ENCODE measurements around the gene PPP2R2B.

The PPP2R2B gene

DNA sequence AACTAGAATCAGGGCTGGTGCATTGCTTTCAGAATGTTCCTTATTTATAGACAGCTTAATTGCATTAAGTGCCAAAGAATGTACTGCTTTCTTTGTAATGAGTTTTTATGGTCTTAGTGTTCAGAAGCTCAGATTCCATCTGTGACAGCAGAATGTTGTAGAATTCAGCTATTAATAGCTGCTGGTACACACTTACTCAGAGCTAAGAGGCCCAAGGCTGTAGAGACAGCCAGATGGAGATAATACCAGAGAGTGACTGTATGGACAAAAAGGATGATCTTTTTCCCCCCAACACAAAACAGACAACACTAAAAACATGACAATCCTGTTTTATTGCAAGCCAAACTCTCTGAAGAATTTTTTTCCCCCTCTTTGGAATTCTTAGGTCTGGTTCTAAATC is 50.2 kb downstream of the PPP2R2B start:
- no peak for DNase-seq (ENCODE audit: low read depth in 2 of 2)

DNA sequence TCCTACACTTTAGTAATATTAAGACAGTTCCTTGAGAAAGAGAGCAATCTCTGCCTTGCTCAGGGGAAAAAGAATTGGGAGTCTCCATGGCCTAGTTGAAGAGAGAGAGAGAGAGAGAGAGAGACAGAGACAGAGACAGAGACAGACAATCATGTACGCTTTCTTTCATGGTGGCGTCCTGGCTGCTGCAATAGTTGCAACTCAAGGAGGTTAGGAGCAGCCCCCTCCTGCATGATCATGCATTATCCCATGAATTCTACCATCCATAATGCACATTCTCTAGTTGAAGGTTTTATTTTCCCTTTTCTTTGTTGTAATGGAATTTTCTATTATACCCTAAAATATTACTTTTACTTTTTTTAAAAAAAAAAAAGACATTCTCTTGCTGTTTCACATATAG is 50.7 kb downstream of the PPP2R2B start:
- no peak for DNase-seq (ENCODE audit: low read depth in 2 of 2)

DNA sequence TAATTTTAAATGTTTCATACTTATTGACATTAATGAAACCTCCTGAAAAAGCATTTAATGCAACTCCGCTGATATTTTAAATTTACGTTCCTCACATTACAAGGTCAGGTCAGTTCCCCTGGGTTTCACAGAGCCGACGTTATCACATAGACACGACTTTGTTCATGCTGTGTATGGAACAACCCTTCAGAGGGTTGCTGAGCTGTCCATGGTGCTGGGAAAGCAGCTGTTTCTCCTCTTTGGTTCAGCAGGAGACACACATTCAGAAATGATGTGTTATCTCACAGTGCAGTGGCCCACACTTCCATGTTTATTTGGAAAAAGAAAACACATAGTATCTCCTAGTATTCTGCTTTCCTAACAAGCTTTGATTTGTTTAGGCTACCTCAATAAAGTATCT is 53.5 kb downstream of the PPP2R2B start:
- no peak for DNase-seq (ENCODE audit: low read depth in 2 of 2)

DNA sequence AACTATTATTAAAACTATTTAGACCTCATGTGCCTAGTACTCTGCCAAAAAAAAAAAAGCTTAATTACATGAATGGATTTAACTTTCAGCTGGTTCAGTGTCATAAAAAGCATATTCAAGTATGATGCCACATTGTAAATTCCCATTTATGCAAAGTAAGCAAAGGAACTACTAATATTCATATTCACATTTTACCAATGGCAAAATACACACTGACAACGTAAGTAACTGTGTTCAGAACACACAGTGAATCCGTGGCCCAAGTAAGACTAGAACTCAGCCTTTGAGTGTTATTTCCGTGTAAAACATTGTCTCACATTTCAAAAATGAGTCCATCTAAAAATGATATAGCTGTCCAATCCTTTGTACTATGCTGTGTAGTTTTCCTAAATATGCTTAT is 56.8 kb downstream of the PPP2R2B start:
- no peak for DNase-seq (ENCODE audit: low read depth in 2 of 2)

DNA sequence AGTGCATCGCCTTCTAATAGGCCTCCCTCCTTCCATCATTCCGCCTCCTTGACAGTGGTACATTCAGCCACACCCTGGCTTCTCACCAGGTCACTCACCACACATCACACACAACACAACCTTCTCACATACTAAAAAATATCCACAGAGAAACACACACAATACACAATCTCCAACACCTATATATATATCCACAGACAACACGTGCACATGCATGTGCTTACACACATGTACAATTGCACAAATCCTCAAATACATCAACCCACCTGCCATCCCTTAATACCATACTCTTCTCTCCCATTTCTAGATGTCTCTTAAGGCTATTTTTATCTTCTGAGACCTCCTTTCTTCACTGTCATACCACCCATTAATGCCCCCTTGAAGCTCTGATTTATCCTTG is 57.6 kb downstream of the PPP2R2B start:
- DNase-seq (ENCODE audit: low read depth in 2 of 2), result no peak

DNA sequence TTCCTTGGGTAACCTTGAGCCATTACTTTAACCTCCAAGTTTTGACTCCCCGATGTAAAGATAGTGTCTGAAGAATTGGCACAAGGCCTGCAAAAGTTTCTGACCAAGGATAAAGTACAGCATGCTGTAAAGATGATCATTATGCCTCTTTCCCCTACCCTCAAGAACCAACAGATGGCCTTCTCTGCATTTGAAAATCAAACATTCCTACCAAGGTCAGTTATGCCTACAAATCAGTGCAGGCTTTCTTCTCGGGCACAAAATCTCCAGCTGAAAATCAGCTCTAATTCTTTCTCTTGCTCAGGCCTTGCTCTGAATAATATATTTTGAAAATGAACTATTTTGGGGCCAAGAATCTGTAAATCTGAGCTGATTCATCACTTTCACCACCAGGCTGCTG is 59.7 kb downstream of the PPP2R2B start:
- no peak for DNase-seq (ENCODE audit: low read depth in 2 of 2)

DNA sequence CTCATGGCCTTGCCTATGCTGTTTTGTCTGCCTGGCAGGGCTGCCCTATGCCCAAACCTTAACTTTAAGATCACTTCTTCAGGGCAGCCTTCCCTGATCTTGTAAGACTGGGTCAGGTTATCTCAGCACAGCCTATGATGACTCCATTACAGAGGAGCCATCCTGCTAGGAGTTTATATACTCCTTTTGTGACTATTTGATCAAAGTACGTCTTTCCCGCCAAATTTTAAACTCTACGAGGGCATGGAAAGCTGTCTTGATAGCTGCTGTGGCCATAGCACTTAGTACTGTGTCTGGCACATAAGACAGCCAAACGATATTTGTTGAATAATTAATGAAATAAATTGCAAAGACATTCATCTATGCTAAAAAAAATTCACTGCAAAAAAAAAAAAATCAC is 60.6 kb downstream of the PPP2R2B start:
- no peak for DNase-seq (ENCODE audit: low read depth in 2 of 2)

DNA sequence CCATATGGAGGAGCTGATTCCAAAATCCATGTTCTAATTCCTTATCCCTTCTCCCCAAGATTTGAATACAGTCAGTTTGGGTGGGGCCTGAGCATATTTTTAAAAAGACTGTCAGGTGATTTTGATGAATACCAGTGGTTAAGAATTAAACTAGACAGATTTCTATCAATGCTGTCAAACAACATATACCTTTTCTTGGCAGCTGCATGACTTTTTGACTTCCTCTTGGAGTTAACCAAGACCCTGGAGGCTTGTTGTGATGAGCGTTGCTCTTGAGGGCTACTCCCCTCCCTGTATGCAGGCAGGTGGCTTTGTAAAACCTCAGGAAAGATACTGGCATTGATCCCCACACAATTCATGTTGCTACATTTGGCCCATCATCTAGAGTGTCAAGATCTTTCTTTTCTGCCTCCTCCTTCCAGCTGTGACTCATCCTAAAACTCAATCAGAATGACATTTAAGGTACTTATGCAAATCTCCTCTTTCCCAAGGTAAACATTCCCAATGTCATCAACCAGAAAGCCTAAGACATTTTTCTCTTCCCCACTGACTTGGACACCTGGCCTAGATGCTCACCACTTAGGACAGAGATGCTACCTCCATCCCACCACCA is 61.7 kb downstream of the PPP2R2B start:
- no peak for DNase-seq (ENCODE audit: low read depth in 2 of 2)

DNA sequence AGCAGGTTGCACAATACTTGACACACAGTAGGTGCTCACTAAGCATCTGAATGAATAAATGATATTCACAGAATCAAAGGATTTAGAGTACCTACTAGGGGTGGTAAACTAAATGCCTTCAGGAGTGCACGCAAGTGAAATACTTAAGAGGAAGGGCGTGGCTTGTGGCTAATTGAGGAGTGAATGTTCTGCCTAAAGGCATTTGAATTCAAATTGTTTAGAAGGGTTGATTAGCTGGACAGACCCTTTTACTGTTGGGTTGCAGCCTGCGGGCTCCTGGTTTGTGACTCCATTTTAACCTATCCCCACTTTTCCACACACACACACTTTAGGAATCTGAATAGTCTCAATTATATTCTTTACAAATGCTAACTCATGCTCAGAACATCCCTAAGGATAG is 63.1 kb downstream of the PPP2R2B start:
- no peak for DNase-seq (ENCODE audit: low read depth in 2 of 2)

DNA sequence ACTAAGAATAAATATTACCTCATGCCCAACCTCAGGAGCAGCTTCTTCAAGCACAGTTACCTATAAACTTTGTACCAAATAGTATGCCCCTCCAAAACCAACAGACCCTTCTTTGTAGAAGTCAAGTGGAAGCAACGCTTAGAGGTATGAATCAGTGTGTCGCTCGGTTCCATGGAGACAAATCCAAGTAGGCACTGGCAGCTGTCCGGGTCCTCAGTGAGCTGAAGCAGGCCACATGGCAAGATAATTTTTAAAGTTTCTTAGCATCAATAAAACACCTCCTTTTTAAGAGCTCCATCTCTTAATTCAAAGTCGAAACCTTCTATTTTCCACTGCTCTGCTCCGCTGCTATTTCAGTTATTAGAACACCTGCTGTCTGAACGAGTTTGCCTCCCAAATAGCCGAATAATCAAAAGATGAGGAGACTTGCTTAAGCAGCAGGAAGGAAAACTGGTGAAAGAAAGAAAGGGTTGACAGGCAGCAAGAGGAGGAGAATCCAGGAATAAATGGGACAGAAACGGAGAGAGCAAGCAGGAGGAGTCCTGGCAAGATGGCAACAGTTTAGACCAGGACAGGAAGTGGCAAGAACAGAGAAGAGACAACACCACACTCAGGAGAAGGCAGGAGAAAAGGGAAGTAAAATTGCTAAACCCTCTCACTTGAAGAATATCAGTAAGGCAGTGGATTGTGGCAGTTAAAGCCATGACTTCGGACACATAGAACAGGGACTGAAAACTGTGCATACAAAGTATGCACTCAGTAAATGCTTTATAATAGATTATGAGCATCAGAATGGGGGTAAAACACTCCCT is 65.0 kb downstream of the PPP2R2B start:
- DNase-seq (ENCODE audit: low read depth in 2 of 2), result no peak

DNA sequence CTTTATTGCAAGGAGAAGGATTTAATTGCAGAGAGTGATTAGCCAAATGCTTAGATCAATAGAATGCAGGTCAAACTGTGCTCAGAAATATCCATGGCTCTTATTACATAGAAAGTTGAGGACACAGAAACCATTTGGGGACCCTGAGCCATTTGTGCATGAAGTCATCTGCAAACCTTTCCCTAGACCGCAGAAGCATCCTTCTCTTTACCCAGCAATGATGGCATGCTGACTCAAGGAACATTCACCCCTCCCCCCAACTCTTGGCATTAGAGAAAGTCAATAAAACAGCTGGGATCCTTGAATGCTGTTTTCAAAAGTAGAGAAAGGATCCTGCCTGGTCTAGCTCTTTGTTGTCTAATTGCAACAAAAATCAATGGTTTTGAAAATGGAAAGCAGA is 73.5 kb downstream of the PPP2R2B start:
- no peak for DNase-seq (ENCODE audit: low read depth in 2 of 2)

DNA sequence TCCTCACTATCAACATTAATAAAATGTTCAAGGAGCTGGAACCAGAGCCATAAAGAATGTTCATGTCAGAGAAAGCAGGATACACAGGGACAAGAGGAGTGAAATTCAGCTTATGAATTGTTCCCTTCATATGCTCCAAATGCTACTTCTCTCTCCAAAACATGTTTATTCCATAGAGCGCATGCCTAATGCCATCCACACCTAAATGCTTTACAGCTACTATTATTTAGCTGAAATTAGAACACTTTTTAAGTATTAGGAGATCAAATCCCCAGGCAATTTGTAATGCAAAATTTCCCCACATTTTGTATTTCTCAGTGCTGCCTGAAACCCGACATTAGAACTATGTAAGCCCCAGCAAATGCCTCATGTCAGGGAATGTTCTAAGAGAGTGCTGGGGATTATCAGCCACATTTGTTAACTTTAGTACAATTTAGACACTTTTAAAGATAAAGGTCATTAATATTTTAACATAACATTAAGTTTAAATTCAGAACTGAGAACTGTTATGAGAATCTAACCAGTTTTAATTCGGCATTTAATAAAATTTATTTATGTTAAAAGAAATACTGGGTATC is 75.5 kb downstream of the PPP2R2B start:
- no peak for DNase-seq (ENCODE audit: low read depth in 2 of 2)

DNA sequence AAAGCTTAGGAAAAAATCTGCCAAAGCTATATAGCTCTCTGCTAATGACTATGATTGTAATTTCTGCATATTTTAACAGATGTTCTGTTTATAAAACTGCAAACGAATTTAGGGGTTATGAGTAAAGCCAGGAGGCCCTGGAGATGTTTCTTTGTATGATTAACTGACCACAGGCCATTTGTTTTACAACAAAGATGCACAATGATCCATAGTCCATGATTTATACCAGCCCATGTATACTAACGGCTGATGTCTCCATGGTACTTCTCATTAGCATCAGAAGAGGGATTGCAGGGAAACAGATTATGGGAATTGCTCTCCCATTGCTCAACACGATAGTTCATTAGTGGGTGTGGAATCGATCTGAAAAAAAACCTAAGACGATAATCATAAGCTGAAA is 78.9 kb downstream of the PPP2R2B start:
- no peak for DNase-seq (ENCODE audit: low read depth in 2 of 2)

DNA sequence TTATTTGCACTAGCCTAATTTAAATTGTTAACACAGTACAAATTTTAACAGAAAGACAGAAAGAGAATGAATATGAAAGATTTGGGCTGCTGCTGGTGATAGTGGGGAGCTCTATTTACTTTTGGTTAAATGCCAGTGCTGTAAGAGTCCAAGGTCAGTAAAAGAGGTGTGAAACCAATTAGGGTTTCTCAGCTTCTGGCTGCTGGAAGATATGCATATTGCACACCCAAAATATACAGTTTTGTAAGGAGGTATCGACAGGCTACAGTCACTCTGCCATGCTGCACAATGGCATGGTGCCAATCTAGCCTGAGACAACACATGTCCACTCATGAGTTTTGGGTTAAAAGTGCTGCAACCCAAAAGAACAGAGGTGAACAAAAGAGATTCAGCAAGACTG is 79.3 kb downstream of the PPP2R2B start:
- DNase-seq (ENCODE audit: low read depth in 2 of 2), result no peak

DNA sequence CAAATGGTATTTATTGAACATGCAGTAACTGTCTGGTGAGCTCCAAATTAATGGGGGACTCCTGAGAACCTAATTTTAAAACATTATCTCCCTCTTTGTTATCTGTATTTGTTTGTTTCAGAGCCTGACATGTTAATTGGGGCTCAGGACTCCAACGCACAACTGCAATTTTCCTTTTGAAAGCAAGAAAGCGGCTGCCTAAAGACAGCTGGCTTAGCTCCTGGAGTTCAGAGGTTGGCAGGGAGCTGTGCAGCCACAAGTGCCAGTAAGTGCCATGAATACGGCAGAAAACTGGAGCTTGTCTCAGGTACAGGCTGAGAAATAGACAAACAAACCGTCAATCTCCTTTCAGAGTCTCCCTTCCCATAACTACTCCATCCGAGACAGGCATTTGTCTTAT is 80.9 kb downstream of the PPP2R2B start:
- no peak for DNase-seq (ENCODE audit: low read depth in 2 of 2)

DNA sequence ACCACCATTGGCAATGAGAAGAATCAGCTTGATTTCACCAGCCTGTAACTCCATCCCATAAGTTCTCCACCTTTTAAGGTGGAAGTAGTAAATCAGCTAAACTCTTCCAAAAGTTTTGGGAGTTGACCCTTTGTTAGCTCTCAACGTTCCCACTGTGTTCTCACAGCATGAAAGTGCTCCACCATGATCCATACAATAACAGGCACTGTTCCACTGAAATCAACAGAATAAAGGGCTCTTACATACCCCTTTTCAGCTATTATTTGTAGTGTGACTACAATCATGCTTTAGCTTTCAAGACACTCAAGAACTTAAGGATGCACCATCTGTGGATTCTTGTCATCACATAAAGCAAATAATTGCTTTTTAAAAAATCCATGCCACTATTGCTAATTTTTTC is 81.6 kb downstream of the PPP2R2B start:
- no peak for DNase-seq (ENCODE audit: low read depth in 2 of 2)

DNA sequence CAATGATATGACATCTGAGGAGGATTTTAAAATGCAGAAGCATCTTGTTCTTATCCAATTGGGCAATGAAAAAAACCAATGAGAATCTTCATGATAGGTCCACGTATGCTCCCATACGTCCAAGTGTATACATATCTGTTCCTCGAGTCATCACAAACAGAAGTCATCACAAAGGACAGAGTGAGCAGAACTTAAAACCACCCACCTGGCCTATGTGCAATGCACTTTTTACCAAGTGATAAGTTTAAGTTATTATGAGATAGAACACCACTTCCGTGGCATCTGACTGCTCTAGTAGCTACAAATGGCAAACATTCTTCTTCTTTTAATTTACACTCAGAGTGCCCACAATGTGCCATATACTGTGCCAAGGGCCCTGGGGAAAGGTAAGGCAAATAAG is 82.4 kb downstream of the PPP2R2B start:
- no peak for DNase-seq (ENCODE audit: low read depth in 2 of 2)

DNA sequence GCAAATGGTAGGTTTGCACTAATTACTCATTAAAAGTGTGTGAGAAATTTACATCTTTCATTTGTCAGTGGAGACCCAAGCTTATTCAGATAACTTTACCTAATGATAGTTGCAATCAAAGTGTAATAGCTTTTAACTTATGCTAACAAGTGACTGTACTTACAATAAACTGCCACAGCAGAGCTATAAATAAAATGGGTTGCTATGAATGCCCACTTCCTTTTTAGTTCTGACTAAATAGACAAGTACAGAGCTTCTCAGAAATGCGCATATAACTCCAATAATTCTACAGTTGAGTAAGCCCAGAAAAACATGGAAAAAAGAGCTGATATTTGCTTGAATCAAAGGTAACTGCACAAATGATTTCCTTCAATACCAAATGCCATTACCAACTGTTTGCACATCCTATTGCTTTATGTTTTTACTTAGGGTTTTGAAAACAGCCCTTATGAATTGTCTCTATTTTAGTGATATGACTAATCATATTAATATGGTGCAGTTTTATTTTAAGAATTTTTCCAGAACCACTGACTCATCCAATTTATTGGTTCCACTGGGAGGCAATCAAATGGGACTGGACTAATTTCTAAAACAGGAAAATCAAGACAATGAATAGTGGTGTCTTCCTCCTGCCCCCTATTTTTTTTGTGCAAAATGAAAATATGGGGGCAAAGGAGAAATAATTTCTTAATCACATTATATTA is 84.1 kb downstream of the PPP2R2B start:
- no peak for DNase-seq (ENCODE audit: low read depth in 2 of 2)

DNA sequence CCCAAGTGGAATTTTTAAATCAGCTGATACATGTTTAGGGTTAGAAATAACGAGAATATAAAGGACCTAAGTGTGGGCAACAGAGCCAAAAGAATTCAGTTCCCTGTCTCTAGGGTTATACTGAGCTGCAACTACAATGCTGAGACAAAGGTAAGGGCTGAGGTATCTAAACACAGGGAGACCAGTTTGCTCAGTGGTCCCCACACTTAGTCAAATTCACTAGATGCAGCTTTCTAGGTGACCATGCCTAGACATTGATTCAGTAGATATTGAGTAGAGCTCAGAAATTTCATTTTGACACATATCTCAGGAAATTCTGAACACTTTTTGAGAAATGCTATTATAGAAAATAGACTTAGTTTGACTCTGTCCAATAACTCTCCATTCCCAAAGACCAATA is 84.8 kb downstream of the PPP2R2B start:
- DNase-seq (ENCODE audit: low read depth in 2 of 2), result no peak

DNA sequence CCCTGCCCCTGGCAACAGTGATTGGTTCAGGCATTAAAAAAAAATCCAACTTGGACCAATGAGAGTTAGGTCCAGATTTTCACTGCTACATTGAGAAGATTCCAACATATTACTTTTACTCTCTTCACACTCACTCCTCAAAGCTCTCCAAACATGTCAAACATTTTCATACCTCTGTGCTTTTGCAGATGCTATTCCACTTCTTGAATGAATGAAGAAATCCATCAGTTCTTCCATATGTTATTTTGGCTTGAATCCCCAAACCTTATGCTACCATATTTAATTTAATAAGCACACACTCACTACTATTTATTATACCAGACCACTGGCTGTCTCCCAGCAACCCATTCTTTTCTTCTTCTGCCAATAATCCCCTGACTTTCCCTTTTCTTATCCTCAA is 87.1 kb downstream of the PPP2R2B start:
- DNase-seq (ENCODE audit: low read depth in 2 of 2), result no peak

DNA sequence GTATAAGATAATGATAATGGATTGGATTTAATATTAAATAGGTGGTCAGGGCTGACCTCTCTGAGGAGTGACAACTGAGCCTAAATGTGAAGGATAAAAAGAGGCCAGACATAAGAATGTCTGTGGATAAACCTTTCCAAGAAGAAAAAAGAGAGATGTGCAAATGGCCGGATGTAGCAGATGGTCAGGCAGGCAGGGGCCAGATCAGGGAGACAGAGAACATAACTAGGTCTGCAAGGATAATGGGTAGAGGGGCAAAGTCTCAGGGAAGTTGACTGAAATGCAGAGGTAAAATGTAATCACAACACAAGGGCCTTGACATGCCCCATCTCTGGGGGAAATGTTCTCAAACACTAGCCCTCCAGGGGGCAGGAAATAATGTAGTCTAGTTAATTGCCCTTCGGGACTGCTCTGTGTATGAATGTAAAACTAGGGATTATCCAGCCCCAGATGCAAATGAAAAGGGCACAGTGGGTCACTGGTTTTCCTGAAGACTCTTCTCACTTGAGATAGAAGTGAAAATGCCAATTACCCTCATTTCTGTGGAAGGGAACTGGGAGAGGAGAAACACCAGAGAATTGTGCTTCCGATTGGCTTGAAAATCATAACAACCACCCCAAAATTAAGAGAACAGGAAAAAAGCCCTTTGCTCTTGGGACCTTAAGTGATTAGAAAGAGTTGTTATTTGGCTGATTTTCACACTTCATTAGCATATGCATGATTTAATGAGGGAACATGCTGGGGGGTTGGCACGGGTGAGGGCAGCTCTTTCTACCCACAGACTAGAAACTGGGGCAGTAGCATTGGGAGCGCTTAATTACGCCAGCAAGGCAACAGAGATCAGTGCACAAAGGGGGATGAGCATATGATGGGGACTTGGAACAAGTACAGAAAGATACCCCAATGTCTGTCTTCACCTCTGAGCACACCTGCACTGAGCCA is 88.6 kb downstream of the PPP2R2B start:
- DNase-seq (ENCODE audit: low read depth in 2 of 2), result no peak

DNA sequence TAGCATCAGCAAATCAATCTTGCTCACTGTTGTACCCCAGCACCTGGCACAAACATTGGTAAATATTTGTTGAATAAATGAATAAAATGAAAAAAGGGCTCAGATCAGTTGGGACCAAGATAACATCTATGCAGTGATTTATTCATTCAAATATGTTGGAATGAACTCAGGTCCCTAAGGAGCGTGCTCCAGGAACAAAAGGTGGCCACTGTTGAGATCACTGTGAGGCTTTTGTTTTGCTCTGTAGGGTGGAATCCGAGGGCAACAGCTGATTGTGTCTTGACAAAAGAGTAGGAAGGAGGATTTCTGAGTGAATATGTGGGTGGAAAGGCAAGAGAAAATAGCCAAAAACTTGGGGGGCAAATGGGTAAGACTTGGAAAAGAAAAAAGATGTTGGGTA is 89.7 kb downstream of the PPP2R2B start:
- no peak for DNase-seq (ENCODE audit: low read depth in 2 of 2)

Measured in stimulated activated CD8-positive, alpha-beta memory T cell treated with anti-CD3 and anti-CD28 coated beads, Interleukin-7, amount 100 ng/mL, for 4 hours (primary cell).